ENCODE data around the gene NPTX1.

NPTX1 gene

GRCh38 chr17:80445007-80445725 lies 31.2 kb downstream of the NPTX1 start:
- DNase-seq (ENCODE audit: low read depth, low spot score), result no peak

GRCh38 chr17:80444644-80444979 lies 31.8 kb downstream of the NPTX1 start:
- no peak for DNase-seq (ENCODE audit: low read depth, low spot score)

GRCh38 chr17:80443916-80444643 lies 32.3 kb downstream of the NPTX1 start:
- no peak for DNase-seq (ENCODE audit: low read depth, low spot score)

- DNase-seq (ENCODE audit: low read depth, low spot score), result no peak
These were observed 32.9 kb downstream of the NPTX1 start for GRCh38 chr17:80443498-80443897.

GRCh38 chr17:80442764-80443163 lies 33.6 kb downstream of the NPTX1 start:
- no peak for DNase-seq (ENCODE audit: low read depth, low spot score)

GRCh38 chr17:80442323-80442659 lies 34.1 kb downstream of the NPTX1 start:
- DNase-seq (ENCODE audit: low read depth, low spot score), result no peak

GRCh38 chr17:80441598-80442322 lies 34.6 kb downstream of the NPTX1 start:
- no peak for DNase-seq (ENCODE audit: low read depth, low spot score)

- DNase-seq (ENCODE audit: low read depth, low spot score), result peak; percentile 84
These were observed 35.3 kb downstream of the NPTX1 start for GRCh38 chr17:80441133-80441578.

GRCh38 chr17:80439499-80439898 lies 36.9 kb downstream of the NPTX1 start:
- DNase-seq (ENCODE audit: low read depth, low spot score), result no peak

GRCh38 chr17:80438806-80439205 lies 37.6 kb downstream of the NPTX1 start:
- DNase-seq (ENCODE audit: low read depth, low spot score), result no peak

- DNase-seq (ENCODE audit: low read depth, low spot score), result no peak
These were observed 38.9 kb downstream of the NPTX1 start for GRCh38 chr17:80437532-80437931.

GRCh38 chr17:80433916-80434666 lies 42.3 kb downstream of the NPTX1 start:
- DNase-seq (ENCODE audit: low read depth, low spot score), result no peak

- DNase-seq (ENCODE audit: low read depth, low spot score), result no peak
These were observed 43.4 kb downstream of the NPTX1 start for GRCh38 chr17:80432961-80433550.

- DNase-seq (ENCODE audit: low read depth, low spot score), result no peak
These were observed 44.0 kb downstream of the NPTX1 start for GRCh38 chr17:80432350-80432955.

GRCh38 chr17:80431246-80432195 lies 44.9 kb downstream of the NPTX1 start:
- DNase-seq (ENCODE audit: low read depth, low spot score), result no peak

GRCh38 chr17:80430446-80431245 lies 45.8 kb downstream of the NPTX1 start:
- DNase-seq (ENCODE audit: low read depth, low spot score), result no peak

- DNase-seq (ENCODE audit: low read depth, low spot score), result no peak
These were observed 46.8 kb downstream of the NPTX1 start for GRCh38 chr17:80429356-80430275.

- no peak for DNase-seq (ENCODE audit: low read depth, low spot score)
These were observed 47.6 kb downstream of the NPTX1 start for GRCh38 chr17:80428796-80429195.

Measured in ELF-1 (cell line).